ENCODE measurements around the gene SPACA4. TPM values are rescaled to one million over a fixed set of nuclear protein-coding genes. Genes with fewer than 3 reads are reported as not detected.
A peak's percentile ranks its signal among the peaks of the same experiment; 100 is the strongest.

Gene SPACA4
- polyA plus RNA-seq, 1 donor (not counting 4 experiments of a cell fraction or from before 2014, with no cell fraction given): 0.08 TPM

GRCh38 chr19:48656840-48657474 lies 50.4 kb downstream of the SPACA4 start:
- no peaks in the 10 kb centered on the region for H3K79me2 ChIP-seq (ENCODE audit: control insufficient read depth, insufficient read depth, low read length)
- H3K27me3 ChIP-seq (ENCODE audit: control insufficient read depth, extremely low read depth, insufficient read depth, low read length): no peaks in the 10 kb centered on the region
- no peak for DNase-seq (ENCODE audit: low read depth, low spot score)
- FAIRE-seq: peak; percentile 88
- H3K9me1 ChIP-seq (ENCODE audit: control insufficient read depth, extremely low read depth, insufficient read depth, low read length): no peaks in the 10 kb centered on the region
- H3K4me3 ChIP-seq (ENCODE audit: control insufficient read depth in 2 of 3, extremely low read depth in 1 of 3, insufficient read depth in 2 of 3, low read depth in 1 of 3, low read length in 3 of 3): no peak overlapping the region
- dilution Hi-C loops (cut with MboI; ENCODE audit: extremely low pct_ligation_motif_present, low sequenced_read_pairs): no loop called here
- H3K9ac ChIP-seq (ENCODE audit: control insufficient read depth, extremely low read depth, insufficient read depth, low read length): no peak overlapping the region
- H3K36me3 ChIP-seq (ENCODE audit: control insufficient read depth in 2 of 2, extremely low read depth in 1 of 2, insufficient read depth in 2 of 2, low read length in 2 of 2): no peaks in the 10 kb centered on the region
- H3K27ac ChIP-seq (ENCODE audit: control insufficient read depth, insufficient read depth, low read length): no peak overlapping the region
- H3K4me2 ChIP-seq (ENCODE audit: control insufficient read depth, extremely low read depth, insufficient read depth, low read depth, low read length): peak overlapping the region; percentile 8
- no peak for TF ChIP-seq CTCF (optimal IDR thresholded peaks at IDR 0.05 in 1 of 3, IDR thresholded peaks at IDR 0.05 in 1 of 3, conservative IDR thresholded peaks at IDR 0.05 in 1 of 3; ENCODE audit: extremely low read depth in 1 of 3, insufficient read depth in 2 of 3, low read length in 3 of 3)
- TF ChIP-seq EZH2 (IDR thresholded peaks at IDR 0.05; ENCODE audit: low read length): no peak
- peaks cover 4% of the 10 kb centered on the region for H3K4me1 ChIP-seq (ENCODE audit: control insufficient read depth, extremely low read depth, insufficient read depth, low read length)
- H2AFZ ChIP-seq (ENCODE audit: control insufficient read depth, low read length): no peak overlapping the region
- no peaks in the 10 kb centered on the region for H4K20me1 ChIP-seq (ENCODE audit: control insufficient read depth, extremely low read depth, insufficient read depth, low read length)
- no peaks in the 10 kb centered on the region for H3K9me3 ChIP-seq (ENCODE audit: control insufficient read depth, low read depth, low read length)

Other genes starting within 250 kb of the SPACA4 start
- gene TMEM143, start 242.8 kb upstream of the SPACA4 start, polyA plus RNA-seq: 2.5 to 2.9 TPM (median 2.7 TPM) in 3 replicates
- gene SYNGR4, start 242.4 kb upstream of the SPACA4 start, polyA plus RNA-seq: not detected in 3 replicates
- 84.0 to 183 TPM (median 105 TPM) in 3 replicates for gene KDELR1, start 215.2 kb upstream of the SPACA4 start, polyA plus RNA-seq
- 0.01 to 0.14 TPM (median 0.04 TPM) in 3 replicates for gene GRIN2D, start 213.1 kb upstream of the SPACA4 start, polyA plus RNA-seq
- 23.0 to 35.4 TPM (median 26.1 TPM) in 3 replicates for gene GRWD1, start 160.8 kb upstream of the SPACA4 start, polyA plus RNA-seq
- gene KCNJ14, start 151.2 kb upstream of the SPACA4 start, polyA plus RNA-seq: 0.34 to 0.46 TPM (median 0.39 TPM) in 3 replicates
- 27.0 to 33.5 TPM (median 32.2 TPM) in 3 replicates for gene CYTH2, start 137.4 kb upstream of the SPACA4 start, polyA plus RNA-seq
- gene LMTK3, start 94.9 kb upstream of the SPACA4 start, polyA plus RNA-seq: 0.51 to 0.76 TPM (median 0.68 TPM) in 3 replicates
- gene SULT2B1, start 54.6 kb upstream of the SPACA4 start, polyA plus RNA-seq: 6.0 to 10.2 TPM (median 8.9 TPM) in 3 replicates
- gene FAM83E, start 8.3 kb downstream of the SPACA4 start, polyA plus RNA-seq: 0.06 to 0.31 TPM (median 0.17 TPM) in 3 replicates
- 1,010 to 1,534 TPM (median 1,015 TPM) in 3 replicates for gene RPL18, start 12.4 kb downstream of the SPACA4 start, polyA plus RNA-seq
- gene SPHK2, start 12.8 kb downstream of the SPACA4 start, polyA plus RNA-seq: 2.8 to 3.8 TPM (median 3.4 TPM) in 3 replicates
- 0.79 to 2.0 TPM (median 1.0 TPM) in 3 replicates for gene DBP, start 30.6 kb downstream of the SPACA4 start, polyA plus RNA-seq
- 1.6 to 3.9 TPM (median 1.7 TPM) in 3 replicates for gene CA11, start 39.4 kb downstream of the SPACA4 start, polyA plus RNA-seq
- gene NTN5, start 66.3 kb downstream of the SPACA4 start, polyA plus RNA-seq: 0.07 to 0.19 TPM (median 0.07 TPM) in 3 replicates
- gene FUT2, start 89.2 kb downstream of the SPACA4 start, polyA plus RNA-seq: 2.3 to 4.0 TPM (median 3.7 TPM) in 3 replicates
- gene MAMSTR, start 113.0 kb downstream of the SPACA4 start, polyA plus RNA-seq: 0.35 to 0.39 TPM (median 0.37 TPM) in 3 replicates
- gene RASIP1, start 133.9 kb downstream of the SPACA4 start, polyA plus RNA-seq: 2.2 to 4.8 TPM (median 2.3 TPM) in 3 replicates
- 0.28 to 0.75 TPM (median 0.63 TPM) in 3 replicates for gene IZUMO1, start 140.2 kb downstream of the SPACA4 start, polyA plus RNA-seq
- 3.2 to 5.3 TPM (median 3.7 TPM) in 3 replicates for gene FUT1, start 145.9 kb downstream of the SPACA4 start, polyA plus RNA-seq
- gene FGF21, start 148.8 kb downstream of the SPACA4 start, polyA plus RNA-seq: not detected in 3 replicates
- gene BCAT2, start 204.3 kb downstream of the SPACA4 start, polyA plus RNA-seq: 19.0 to 27.3 TPM (median 20.4 TPM) in 3 replicates
- 0.92 to 1.2 TPM (median 1.0 TPM) in 3 replicates for gene HSD17B14, start 229.7 kb downstream of the SPACA4 start, polyA plus RNA-seq